HEK293 (cell line): ENCODE data around the gene SORCS3.

Experiments used
- CTCF ChIA-PET: fragments of 350-600 bp; formaldehyde crosslinking; extraction: SDS; loops from one replicate; lab custom pipeline; 2021; ENCODE audit warnings: antibody characterized with exemption; lab: Yijun Ruan, JAX
- POLR2A ChIA-PET: fragments of 300-600 bp; formaldehyde crosslinking; extraction: SDS; loops from one replicate; lab custom pipeline; 2020; ENCODE audit warnings: antibody characterized with exemption, inconsistent platforms; lab: Yijun Ruan, JAX
- H3K27ac ChIP-seq: fragments of 200-500 bp; sonication (Bioruptor generic); 2 replicates; pipeline ENCODE4 v1.5.1; 2014; ENCODE audit warnings: low read depth, low read length, control low read depth, inconsistent platforms; ENCODE audit errors: extremely low read depth
- H3K36me3 ChIP-seq, 2 experiments: fragments of 200-500 bp in 1 of 2; sonication (Bioruptor generic) in 1 of 2; 1 replicate in 1 of 2; 2 replicates in 1 of 2; pipeline ENCODE4 v1.5.1; 2014 to 2017; ENCODE audit warnings: inconsistent platforms in 2 of 2, low read length in 2 of 2; ENCODE audit not compliant: control insufficient read depth in 2 of 2, insufficient read depth in 1 of 2
- H3K4me1 ChIP-seq: fragments of 200-500 bp; sonication (Bioruptor generic); 2 replicates; pipeline ENCODE4 v1.5.1; 2014; ENCODE audit warnings: mild to moderate bottlenecking, low read length, inconsistent platforms; ENCODE audit not compliant: control insufficient read depth, insufficient read depth
- H3K4me3 ChIP-seq: 2 replicates; pipeline ENCODE4 v1.5.1; 2011; ENCODE audit warnings: low read depth, mild to moderate bottlenecking, control low read depth, low read length, moderate library complexity
- H3K9me3 ChIP-seq: fragments of 200-500 bp; sonication (Bioruptor generic); 2 replicates; pipeline ENCODE4 v1.5.1; 2014; ENCODE audit warnings: low read depth, low read length, inconsistent platforms; ENCODE audit not compliant: control insufficient read depth, insufficient read depth
- KLF7 ChIP-seq: fragments of 450-650 bp; formaldehyde crosslinking; IDR thresholded peaks from 2 replicates; pipeline ENCODE4 v1.5.1; 2016; ENCODE audit warnings: missing biosample characterization, missing genetic modification characterization, borderline replicate concordance
- MEIS1 ChIP-seq: sonication (generic); formaldehyde crosslinking; IDR thresholded peaks from 2 replicates; pipeline ENCODE4 v1.8.1; 2022; ENCODE audit warnings: missing genetic modification reagents, mild to moderate bottlenecking, borderline replicate concordance
- SP2 ChIP-seq: fragments of 450-650 bp; formaldehyde crosslinking; IDR thresholded peaks from 2 replicates; pipeline ENCODE4 v1.5.1; 2016; ENCODE audit warnings: missing biosample characterization, missing genetic modification characterization
- SP7 ChIP-seq: fragments of 450-650 bp; formaldehyde crosslinking; IDR thresholded peaks from 2 replicates; pipeline ENCODE4 v1.5.1; 2016; ENCODE audit warnings: missing biosample characterization, missing genetic modification characterization
- YY1 ChIP-seq: fragments of 450-650 bp; formaldehyde crosslinking; IDR thresholded peaks from 2 replicates; pipeline ENCODE4 v1.5.1; 2018; ENCODE audit warnings: missing biosample characterization, missing genetic modification characterization
- ZBTB20 ChIP-seq: fragments of 450-650 bp; formaldehyde crosslinking; IDR thresholded peaks from 2 replicates; pipeline ENCODE4 v1.5.1; 2016; ENCODE audit warnings: missing biosample characterization, missing genetic modification characterization
- ZNF10 ChIP-seq: fragments of 450-650 bp; formaldehyde crosslinking; IDR thresholded peaks from 2 replicates; pipeline ENCODE4 v1.5.1; 2017; ENCODE audit warnings: missing biosample characterization, missing genetic modification characterization
- ZNF175 ChIP-seq: fragments of 450-650 bp; formaldehyde crosslinking; IDR thresholded peaks from 2 replicates; pipeline ENCODE4 v1.5.1; 2016; ENCODE audit warnings: missing biosample characterization, missing genetic modification characterization
- ZNF214 ChIP-seq: fragments of 450-650 bp; formaldehyde crosslinking; IDR thresholded peaks from 2 replicates; pipeline ENCODE4 v1.5.1; 2017; ENCODE audit warnings: missing biosample characterization, mild to moderate bottlenecking, missing genetic modification characterization, borderline replicate concordance
- ZNF274 ChIP-seq, 2 experiments: fragments of 200-500 bp in 1 of 2; fragments of 450-650 bp in 1 of 2; sonication (Bioruptor generic) in 1 of 2; formaldehyde crosslinking in 1 of 2; IDR thresholded peaks; 2 replicates each; pipeline versions ENCODE4 v1.5.1 to v1.6.1; 2014 to 2016; ENCODE audit warnings: borderline replicate concordance in 1 of 2, inconsistent platforms in 1 of 2, low read length in 1 of 2, missing biosample characterization in 1 of 2, missing genetic modification characterization in 1 of 2
- ZNF311 ChIP-seq: fragments of 450-650 bp; formaldehyde crosslinking; IDR thresholded peaks from 2 replicates; pipeline ENCODE4 v1.5.1; 2017; ENCODE audit warnings: missing biosample characterization, missing genetic modification characterization, borderline replicate concordance
- ZNF350 ChIP-seq: fragments of 450-650 bp; formaldehyde crosslinking; IDR thresholded peaks from 2 replicates; pipeline ENCODE4 v1.5.0; 2017; ENCODE audit warnings: missing biosample characterization, mild to moderate bottlenecking, missing genetic modification characterization
- ZNF426 ChIP-seq: fragments of 450-650 bp; formaldehyde crosslinking; IDR thresholded peaks from 2 replicates; pipeline ENCODE4 v1.5.1; 2017; ENCODE audit warnings: missing biosample characterization, missing genetic modification characterization, mild to moderate bottlenecking, inconsistent platforms, moderate library complexity
- ZNF585B ChIP-seq: fragments of 450-650 bp; formaldehyde crosslinking; IDR thresholded peaks from 2 replicates; pipeline ENCODE4 v1.5.1; 2016; ENCODE audit warnings: missing biosample characterization, missing genetic modification characterization
- ZNF645 ChIP-seq: fragments of 450-650 bp; formaldehyde crosslinking; IDR thresholded peaks from 2 replicates; pipeline ENCODE4; 2016; ENCODE audit warnings: missing biosample characterization, missing genetic modification characterization
- TF ChIP-seq, protein P1 (sequence below): fragments of 450-650 bp; formaldehyde crosslinking; IDR thresholded peaks from 2 replicates; pipeline ENCODE4 v1.5.1; 2016; ENCODE audit warnings: missing biosample characterization, missing genetic modification characterization
- TF ChIP-seq, protein P2 (sequence below): fragments of 450-650 bp; formaldehyde crosslinking; IDR thresholded peaks from 2 replicates; pipeline ENCODE4 v1.5.1; 2016; ENCODE audit warnings: missing biosample characterization, missing genetic modification characterization
- TF ChIP-seq, protein P3 (sequence below): fragments of 450-650 bp; formaldehyde crosslinking; IDR thresholded peaks from 2 replicates; pipeline ENCODE4 v1.5.1; 2016; ENCODE audit warnings: missing biosample characterization, missing genetic modification characterization
- TF ChIP-seq, protein P4 (sequence below): fragments of 450-650 bp; formaldehyde crosslinking; IDR thresholded peaks from 2 replicates; pipeline ENCODE4 v1.5.1; 2016; ENCODE audit warnings: missing biosample characterization, missing genetic modification characterization
- TF ChIP-seq, protein P5 (sequence below): fragments of 450-650 bp; formaldehyde crosslinking; IDR thresholded peaks from 2 replicates; pipeline ENCODE4 v1.5.1; 2016; ENCODE audit warnings: missing biosample characterization, missing genetic modification characterization
- TF ChIP-seq, protein P6 (sequence below): fragments of 450-650 bp; formaldehyde crosslinking; IDR thresholded peaks from 2 replicates; pipeline ENCODE4 v1.5.1; 2016; ENCODE audit warnings: missing biosample characterization, missing genetic modification characterization
- TF ChIP-seq, protein P7 (sequence below): fragments of 450-650 bp; formaldehyde crosslinking; IDR thresholded peaks from 2 replicates; pipeline ENCODE4 v1.5.1; 2017; ENCODE audit warnings: missing biosample characterization, missing genetic modification characterization

Gene SORCS3

GRCh38 chr10:105259201-105259600, 618.1 kb downstream of the SORCS3 start:
- H3K9me3 ChIP-seq: no peaks in the 10 kb centered on the region
- ChIA-PET CTCF (no interaction called here), POLR2A (no interaction called here)
- H3K4me1 ChIP-seq: no peaks in the 10 kb centered on the region
- H3K4me3 ChIP-seq: no peak overlapping the region
- H3K36me3 ChIP-seq: no peaks in the 10 kb centered on the region
- TF ChIP-seq YY1 (tag by site-specific recombination) (no peak), SP7 (tag by site-specific recombination) (no peak), ZNF214 (tag by site-specific recombination) (no peak), ZNF311 (no peak), ZBTB20 (no peak), ZNF585B (tag by site-specific recombination) (no peak), SP2 (tag by site-specific recombination) (no peak)
- TF ChIP-seq, protein P1, sequence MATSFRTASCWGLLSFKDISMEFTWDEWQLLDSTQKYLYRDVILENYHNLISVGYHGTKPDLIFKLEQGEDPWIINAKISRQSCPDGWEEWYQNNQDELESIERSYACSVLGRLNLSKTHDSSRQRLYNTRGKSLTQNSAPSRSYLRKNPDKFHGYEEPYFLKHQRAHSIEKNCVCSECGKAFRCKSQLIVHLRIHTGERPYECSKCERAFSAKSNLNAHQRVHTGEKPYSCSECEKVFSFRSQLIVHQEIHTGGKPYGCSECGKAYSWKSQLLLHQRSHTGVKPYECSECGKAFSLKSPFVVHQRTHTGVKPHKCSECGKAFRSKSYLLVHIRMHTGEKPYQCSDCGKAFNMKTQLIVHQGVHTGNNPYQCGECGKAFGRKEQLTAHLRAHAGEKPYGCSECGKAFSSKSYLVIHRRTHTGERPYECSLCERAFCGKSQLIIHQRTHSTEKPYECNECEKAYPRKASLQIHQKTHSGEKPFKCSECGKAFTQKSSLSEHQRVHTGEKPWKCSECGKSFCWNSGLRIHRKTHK (tag by site-specific recombination): no peak
- TF ChIP-seq, protein P2, sequence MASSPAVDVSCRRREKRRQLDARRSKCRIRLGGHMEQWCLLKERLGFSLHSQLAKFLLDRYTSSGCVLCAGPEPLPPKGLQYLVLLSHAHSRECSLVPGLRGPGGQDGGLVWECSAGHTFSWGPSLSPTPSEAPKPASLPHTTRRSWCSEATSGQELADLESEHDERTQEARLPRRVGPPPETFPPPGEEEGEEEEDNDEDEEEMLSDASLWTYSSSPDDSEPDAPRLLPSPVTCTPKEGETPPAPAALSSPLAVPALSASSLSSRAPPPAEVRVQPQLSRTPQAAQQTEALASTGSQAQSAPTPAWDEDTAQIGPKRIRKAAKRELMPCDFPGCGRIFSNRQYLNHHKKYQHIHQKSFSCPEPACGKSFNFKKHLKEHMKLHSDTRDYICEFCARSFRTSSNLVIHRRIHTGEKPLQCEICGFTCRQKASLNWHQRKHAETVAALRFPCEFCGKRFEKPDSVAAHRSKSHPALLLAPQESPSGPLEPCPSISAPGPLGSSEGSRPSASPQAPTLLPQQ: no peak
- TF ChIP-seq, protein P3, sequence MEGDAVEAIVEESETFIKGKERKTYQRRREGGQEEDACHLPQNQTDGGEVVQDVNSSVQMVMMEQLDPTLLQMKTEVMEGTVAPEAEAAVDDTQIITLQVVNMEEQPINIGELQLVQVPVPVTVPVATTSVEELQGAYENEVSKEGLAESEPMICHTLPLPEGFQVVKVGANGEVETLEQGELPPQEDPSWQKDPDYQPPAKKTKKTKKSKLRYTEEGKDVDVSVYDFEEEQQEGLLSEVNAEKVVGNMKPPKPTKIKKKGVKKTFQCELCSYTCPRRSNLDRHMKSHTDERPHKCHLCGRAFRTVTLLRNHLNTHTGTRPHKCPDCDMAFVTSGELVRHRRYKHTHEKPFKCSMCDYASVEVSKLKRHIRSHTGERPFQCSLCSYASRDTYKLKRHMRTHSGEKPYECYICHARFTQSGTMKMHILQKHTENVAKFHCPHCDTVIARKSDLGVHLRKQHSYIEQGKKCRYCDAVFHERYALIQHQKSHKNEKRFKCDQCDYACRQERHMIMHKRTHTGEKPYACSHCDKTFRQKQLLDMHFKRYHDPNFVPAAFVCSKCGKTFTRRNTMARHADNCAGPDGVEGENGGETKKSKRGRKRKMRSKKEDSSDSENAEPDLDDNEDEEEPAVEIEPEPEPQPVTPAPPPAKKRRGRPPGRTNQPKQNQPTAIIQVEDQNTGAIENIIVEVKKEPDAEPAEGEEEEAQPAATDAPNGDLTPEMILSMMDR: no peak
- no peak overlapping the region for H3K27ac ChIP-seq

- H3K4me1 ChIP-seq: no peaks in the 10 kb centered on the region
- POLR2A ChIA-PET: no interaction called here
- no peak overlapping the region for H3K4me3 ChIP-seq
- no peak overlapping the region for H3K27ac ChIP-seq
- CTCF ChIA-PET: no interaction called here
- no peaks in the 10 kb centered on the region for H3K9me3 ChIP-seq
- H3K36me3 ChIP-seq: no peaks in the 10 kb centered on the region
- TF ChIP-seq ZNF350 (tag by site-specific recombination) (no peak), ZNF645 (no peak), ZNF175 (no peak), ZNF426 (no peak), MEIS1 (CRISPR knock-in tag) (no peak), ZNF274 (IDR thresholded peaks at IDR 0.05; ENCODE audit: low read length) (no peak), ZNF274 (tag by site-specific recombination; IDR thresholded peaks at IDR 0.05; ENCODE audit: borderline replicate concordance) (no peak), KLF7 (tag by site-specific recombination) (no peak), ZNF10 (no peak)
- TF ChIP-seq, protein P4, sequence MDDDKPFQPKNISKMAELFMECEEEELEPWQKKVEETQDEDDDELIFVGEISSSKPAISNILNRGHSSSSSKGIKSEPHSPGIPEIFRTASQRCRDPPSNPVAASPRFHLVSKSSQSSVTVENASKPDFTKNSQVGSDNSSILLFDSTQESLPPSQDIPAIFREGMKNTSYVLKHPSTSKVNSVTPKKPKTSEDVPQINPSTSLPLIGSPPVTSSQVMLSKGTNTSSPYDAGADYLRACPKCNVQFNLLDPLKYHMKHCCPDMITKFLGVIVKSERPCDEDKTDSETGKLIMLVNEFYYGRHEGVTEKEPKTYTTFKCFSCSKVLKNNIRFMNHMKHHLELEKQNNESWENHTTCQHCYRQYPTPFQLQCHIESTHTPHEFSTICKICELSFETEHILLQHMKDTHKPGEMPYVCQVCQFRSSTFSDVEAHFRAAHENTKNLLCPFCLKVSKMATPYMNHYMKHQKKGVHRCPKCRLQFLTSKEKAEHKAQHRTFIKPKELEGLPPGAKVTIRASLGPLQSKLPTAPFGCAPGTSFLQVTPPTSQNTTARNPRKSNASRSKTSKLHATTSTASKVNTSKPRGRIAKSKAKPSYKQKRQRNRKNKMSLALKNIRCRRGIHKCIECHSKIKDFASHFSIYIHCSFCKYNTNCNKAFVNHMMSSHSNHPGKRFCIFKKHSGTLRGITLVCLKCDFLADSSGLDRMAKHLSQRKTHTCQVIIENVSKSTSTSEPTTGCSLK (tag by site-specific recombination): no peak
- TF ChIP-seq, protein P5, sequence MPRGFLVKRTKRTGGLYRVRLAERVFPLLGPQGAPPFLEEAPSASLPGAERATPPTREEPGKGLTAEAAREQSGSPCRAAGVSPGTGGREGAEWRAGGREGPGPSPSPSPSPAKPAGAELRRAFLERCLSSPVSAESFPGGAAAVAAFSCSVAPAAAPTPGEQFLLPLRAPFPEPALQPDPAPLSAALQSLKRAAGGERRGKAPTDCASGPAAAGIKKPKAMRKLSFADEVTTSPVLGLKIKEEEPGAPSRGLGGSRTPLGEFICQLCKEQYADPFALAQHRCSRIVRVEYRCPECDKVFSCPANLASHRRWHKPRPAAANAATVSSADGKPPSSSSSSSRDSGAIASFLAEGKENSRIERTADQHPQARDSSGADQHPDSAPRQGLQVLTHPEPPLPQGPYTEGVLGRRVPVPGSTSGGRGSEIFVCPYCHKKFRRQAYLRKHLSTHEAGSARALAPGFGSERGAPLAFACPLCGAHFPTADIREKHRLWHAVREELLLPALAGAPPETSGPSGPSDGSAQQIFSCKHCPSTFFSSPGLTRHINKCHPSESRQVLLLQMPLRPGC: no peak
- TF ChIP-seq, protein P6, sequence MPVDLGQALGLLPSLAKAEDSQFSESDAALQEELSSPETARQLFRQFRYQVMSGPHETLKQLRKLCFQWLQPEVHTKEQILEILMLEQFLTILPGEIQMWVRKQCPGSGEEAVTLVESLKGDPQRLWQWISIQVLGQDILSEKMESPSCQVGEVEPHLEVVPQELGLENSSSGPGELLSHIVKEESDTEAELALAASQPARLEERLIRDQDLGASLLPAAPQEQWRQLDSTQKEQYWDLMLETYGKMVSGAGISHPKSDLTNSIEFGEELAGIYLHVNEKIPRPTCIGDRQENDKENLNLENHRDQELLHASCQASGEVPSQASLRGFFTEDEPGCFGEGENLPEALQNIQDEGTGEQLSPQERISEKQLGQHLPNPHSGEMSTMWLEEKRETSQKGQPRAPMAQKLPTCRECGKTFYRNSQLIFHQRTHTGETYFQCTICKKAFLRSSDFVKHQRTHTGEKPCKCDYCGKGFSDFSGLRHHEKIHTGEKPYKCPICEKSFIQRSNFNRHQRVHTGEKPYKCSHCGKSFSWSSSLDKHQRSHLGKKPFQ (tag by site-specific recombination): no peak
- TF ChIP-seq, protein P7, sequence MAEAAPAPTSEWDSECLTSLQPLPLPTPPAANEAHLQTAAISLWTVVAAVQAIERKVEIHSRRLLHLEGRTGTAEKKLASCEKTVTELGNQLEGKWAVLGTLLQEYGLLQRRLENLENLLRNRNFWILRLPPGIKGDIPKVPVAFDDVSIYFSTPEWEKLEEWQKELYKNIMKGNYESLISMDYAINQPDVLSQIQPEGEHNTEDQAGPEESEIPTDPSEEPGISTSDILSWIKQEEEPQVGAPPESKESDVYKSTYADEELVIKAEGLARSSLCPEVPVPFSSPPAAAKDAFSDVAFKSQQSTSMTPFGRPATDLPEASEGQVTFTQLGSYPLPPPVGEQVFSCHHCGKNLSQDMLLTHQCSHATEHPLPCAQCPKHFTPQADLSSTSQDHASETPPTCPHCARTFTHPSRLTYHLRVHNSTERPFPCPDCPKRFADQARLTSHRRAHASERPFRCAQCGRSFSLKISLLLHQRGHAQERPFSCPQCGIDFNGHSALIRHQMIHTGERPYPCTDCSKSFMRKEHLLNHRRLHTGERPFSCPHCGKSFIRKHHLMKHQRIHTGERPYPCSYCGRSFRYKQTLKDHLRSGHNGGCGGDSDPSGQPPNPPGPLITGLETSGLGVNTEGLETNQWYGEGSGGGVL: no peak
Measured at GRCh38 chr10:105262666-105263065, 621.6 kb downstream of the SORCS3 start.
